GM21367 (cell line): ENCODE data around the gene MYH6.
"Not testable (repeated sequence)": the region's sequence is repeated elsewhere in the genome, so short reads cannot be mapped to it uniquely, and the experiment has no call there.

ENCODE experiments used
- ATAC-seq: cut with Tn5 transposase; IDR thresholded peaks from one replicate; pipeline ENCODE4 v1.9.1; 2021; ENCODE audit not compliant: unreplicated experiment

MYH6 gene

DNA sequence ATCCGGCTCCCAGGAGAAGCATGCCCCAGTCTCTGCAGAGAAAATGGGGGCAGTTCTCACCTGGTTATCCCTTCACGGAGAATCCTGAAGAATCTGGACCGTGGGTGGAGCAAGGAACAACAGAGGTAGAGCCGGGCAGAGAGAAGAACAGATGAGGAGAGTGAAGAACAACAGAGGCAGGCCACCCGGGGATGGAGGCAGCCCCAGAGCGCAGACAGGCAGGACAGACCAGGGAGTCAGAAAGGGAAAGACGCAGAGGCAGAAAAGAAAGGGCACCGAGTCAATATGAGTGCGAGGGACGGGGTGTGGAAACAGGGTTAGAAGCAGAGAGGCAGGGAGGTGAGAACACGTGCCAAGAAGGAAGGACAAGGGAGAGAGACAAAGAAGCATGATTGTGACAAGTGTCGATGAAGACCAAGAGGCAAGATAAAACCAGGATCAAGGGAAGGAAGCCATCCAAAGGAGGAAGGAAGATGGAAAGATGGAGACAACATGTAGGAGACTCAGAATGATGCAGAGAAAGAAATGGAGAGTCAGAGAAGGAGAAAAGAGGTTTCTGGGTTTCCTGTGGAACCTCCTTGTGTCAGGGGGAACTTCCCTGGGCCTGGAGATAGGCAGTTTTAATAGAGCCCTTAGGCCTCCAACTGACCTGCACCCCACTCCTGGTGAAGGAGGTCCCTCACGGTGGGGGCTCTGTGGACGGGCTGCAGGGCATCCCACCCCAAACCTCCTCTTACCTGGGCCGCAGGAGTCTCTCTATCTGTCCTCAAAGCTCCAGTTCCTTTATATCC, at the start of gene MYH6:
Gene MYH6, minus strand, starts transcription at position 758 of the 791 bp plus-strand sequence. CDS start 1,050 bp downstream, outside the sequence.
- no peak for ATAC-seq

DNA sequence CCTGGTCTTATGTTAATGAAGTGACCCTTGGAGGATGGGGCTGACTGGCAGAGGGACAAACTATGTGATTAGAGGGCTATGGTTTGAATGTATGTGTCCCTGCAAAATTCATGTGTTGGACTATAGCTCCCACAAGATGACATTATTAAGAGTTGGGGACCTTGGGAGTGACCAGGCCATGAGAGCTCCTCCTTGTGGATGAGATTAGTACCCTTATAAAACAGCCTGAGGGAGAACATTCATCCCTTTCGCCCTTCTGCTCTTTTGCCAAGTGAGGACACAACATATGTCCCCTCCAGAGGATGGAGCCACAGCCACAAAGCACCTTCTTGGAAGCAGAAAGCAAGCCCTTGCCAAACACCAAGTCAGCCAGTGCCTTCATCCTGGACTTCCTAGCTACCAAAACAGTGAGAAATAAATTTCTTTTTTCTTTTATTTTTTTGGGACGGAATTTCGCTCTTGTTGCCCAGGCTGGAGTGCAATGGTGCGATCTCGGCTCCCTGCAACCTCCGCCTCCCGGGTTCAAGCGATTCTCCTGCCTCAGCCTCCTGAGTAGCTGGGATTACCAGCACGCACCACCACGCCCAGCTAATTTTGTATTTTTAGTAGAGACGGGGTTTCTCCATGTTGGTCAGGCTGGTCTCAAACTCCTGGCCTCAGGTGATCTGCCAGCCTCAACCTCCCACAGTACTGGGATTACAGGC, 49.0 kb upstream of the MYH6 start:
- ATAC-seq = not testable (repeated sequence)

- no peak for ATAC-seq
Observed at GRCh38 chr14:23454445-23454856, 46.4 kb upstream of the MYH6 start.

- no peak for ATAC-seq
Observed at GRCh38 chr14:23452237-23452636, 44.2 kb upstream of the MYH6 start.

- no peak for ATAC-seq
Observed at GRCh38 chr14:23450379-23450778, 42.3 kb upstream of the MYH6 start.

DNA sequence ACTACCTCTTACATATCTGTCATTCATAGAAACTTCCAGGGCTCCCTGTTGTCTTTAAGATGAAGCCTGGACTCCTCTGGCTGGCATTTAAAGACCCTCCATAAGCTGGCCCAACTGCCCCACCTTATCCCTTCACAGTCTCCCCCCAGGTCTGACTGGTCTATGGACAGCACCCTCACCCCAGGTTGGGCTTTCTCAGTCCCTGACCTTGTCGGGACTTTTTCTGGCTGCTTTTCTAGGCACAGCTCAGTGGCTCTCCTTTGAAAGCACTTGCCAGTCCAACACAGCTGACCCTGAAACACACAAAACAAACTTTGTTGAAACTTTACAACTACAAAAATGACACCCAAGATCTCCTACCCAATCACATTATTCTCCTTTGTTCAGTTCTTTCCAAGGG, 41.2 kb upstream of the MYH6 start:
- no peak for ATAC-seq

- no peak for ATAC-seq
Observed at GRCh38 chr14:23447361-23448350, 39.6 kb upstream of the MYH6 start.

DNA sequence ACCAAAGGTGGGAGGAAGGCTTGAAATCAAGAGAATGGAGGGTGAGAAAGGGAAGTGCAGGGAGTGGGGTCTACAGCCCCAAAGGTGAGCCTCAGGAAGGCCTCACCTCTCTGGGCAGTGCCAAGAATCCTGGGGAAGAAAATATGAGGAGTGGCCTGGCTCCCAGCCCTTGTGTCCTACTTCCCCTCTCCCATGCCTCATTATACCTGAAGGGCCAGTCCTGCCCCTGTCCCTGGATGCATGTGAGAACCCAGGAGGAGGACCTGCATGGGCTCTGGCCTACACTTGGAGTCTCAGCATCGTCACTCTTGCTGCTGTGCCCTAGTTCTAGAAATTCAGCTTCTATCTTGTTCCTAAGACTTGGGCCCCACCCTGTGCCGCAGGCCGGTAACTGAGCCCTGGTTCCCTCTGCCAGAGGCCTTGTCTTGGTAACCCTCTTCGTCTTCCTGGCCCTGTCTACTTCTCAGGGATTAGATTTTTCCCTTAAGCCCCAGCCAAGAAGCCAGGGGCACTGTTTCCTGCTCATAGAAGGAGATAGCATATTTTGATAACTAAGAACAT, 38.3 kb upstream of the MYH6 start:
- ATAC-seq = no peak

DNA sequence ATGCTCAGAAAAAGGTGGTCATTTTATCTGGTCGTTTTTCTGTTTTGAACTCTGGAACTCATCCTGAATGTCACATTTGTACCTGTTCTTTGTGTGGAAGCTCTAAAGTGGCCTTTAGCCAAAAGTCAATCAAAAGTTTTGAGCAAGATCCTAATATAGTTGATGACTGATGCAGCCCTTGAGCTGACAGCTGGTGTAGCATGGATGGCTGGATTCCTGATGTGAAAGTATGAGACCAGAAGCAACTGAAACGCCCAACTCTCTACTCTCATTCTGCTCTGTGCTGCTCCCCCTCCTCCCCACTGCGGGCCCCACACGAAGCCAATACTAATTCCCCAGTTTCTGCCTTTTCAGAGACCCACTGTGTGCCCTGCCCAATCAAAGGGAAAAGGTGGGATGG, 37.7 kb upstream of the MYH6 start:
- no peak for ATAC-seq

DNA sequence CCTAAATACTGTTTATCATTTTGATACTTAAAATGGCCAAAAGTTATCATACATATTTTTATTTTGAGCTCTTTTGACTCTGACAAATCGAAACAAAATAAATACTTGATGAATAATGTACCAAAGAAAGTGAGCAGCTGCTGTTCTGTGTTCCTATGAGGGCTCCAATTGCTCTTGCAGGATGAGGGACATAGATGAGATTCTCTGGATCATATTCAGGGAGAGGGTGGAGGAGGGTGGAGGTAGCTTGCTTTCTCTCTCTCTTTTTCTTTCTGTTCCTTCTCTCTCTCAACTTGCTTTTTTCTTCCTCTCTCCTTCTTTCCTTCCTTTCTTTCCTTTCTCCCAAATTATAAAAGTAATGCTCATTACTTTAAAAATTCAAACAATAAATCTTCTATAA, 36.2 kb upstream of the MYH6 start:
- ATAC-seq = no peak

- ATAC-seq = no peak
Observed at GRCh38 chr14:23443881-23444280, 35.8 kb upstream of the MYH6 start.

- ATAC-seq = no peak
Observed at GRCh38 chr14:23443411-23443812, 35.3 kb upstream of the MYH6 start.

GRCh38 chr14:23442721-23443356, 34.8 kb upstream of the MYH6 start:
- no peak for ATAC-seq

GRCh38 chr14:23441076-23441475, 33.0 kb upstream of the MYH6 start:
- no peak for ATAC-seq

- no peak for ATAC-seq
Observed at GRCh38 chr14:23439107-23439835, 31.2 kb upstream of the MYH6 start.

- no peak for ATAC-seq
Observed at GRCh38 chr14:23438101-23438971, 30.3 kb upstream of the MYH6 start.

- ATAC-seq = no peak
Observed at GRCh38 chr14:23437133-23438100, 29.3 kb upstream of the MYH6 start.
